Superior temporal gyrus (tissue), 1 donor: ENCODE results near the gene HSPA4.

ENCODE experiments used
- DNase-seq: peaks from one replicate; pipeline ENCODE4 v3.0.0-alpha.2; 2016; ENCODE audit errors: extremely low spot score

HSPA4 gene

GRCh38 chr5:133106343-133106742 lies 54.5 kb downstream of the HSPA4 start:
- DNase-seq = no peak

- no peak for DNase-seq
These were observed 55.2 kb downstream of the HSPA4 start for GRCh38 chr5:133106761-133107572.

GRCh38 chr5:133108481-133108921 lies 56.7 kb downstream of the HSPA4 start:
- no peak for DNase-seq

- no peak for DNase-seq
These were observed 58.1 kb downstream of the HSPA4 start for GRCh38 chr5:133109655-133110483.

GRCh38 chr5:133110709-133111108 lies 58.9 kb downstream of the HSPA4 start:
- no peak for DNase-seq

- DNase-seq = peak; percentile 94
These were observed 59.5 kb downstream of the HSPA4 start for GRCh38 chr5:133111299-133111698.

GRCh38 chr5:133112026-133112660 lies 60.3 kb downstream of the HSPA4 start:
- no peak for DNase-seq

GRCh38 chr5:133113331-133114061 lies 61.7 kb downstream of the HSPA4 start:
- no peak for DNase-seq

- DNase-seq = no peak
These were observed 62.5 kb downstream of the HSPA4 start for GRCh38 chr5:133114166-133114932.

GRCh38 chr5:133114933-133115310 lies 63.1 kb downstream of the HSPA4 start:
- no peak for DNase-seq

GRCh38 chr5:133116601-133117000 lies 64.8 kb downstream of the HSPA4 start:
- no peak for DNase-seq

- no peak for DNase-seq
These were observed 65.5 kb downstream of the HSPA4 start for GRCh38 chr5:133117166-133117911.

GRCh38 chr5:133117912-133118445 lies 66.2 kb downstream of the HSPA4 start:
- no peak for DNase-seq

GRCh38 chr5:133118741-133119140 lies 66.9 kb downstream of the HSPA4 start:
- DNase-seq = no peak

- no peak for DNase-seq
These were observed 67.5 kb downstream of the HSPA4 start for GRCh38 chr5:133119233-133119711.

- DNase-seq = no peak
These were observed 68.4 kb downstream of the HSPA4 start for GRCh38 chr5:133120156-133120750.

GRCh38 chr5:133121080-133121479 lies 69.3 kb downstream of the HSPA4 start:
- no peak for DNase-seq

GRCh38 chr5:133121611-133122150 lies 69.9 kb downstream of the HSPA4 start:
- DNase-seq = no peak

- no peak for DNase-seq
These were observed 70.9 kb downstream of the HSPA4 start for GRCh38 chr5:133122711-133123110.
